CD14-positive monocyte (primary cell): ENCODE measurements around the gene PDILT. TPM values are rescaled to one million over a fixed set of nuclear protein-coding genes. Genes with fewer than 3 reads are reported as not detected.

ENCODE experiments used
- DNase-seq, 3 donors: peaks; one replicate each; pipeline ENCODE4 v3.0.0-alpha.2; 2011 to 2022
- H2AFZ ChIP-seq: 2 replicates; pipeline ENCODE4 v1.6.0; 2012; ENCODE audit warnings: mild to moderate bottlenecking, low read depth, low read length, inconsistent platforms; ENCODE audit not compliant: insufficient read depth, poor library complexity, severe bottlenecking
- H3K27ac ChIP-seq, 2 donors: 1 replicate in 1 of 2; 2 replicates in 1 of 2; pipeline ENCODE4 v1.5.1; 2012 to 2013; ENCODE audit warnings: low read length in 2 of 2, control low read depth in 1 of 2, inconsistent platforms in 1 of 2, low read depth in 1 of 2, mild to moderate bottlenecking in 1 of 2
- H3K27me3 ChIP-seq, 2 donors: one replicate each; pipeline versions ENCODE4 v1.6.0 to v1.6.1; 2011 to 2013; ENCODE audit warnings: low read length in 2 of 2; ENCODE audit not compliant: control insufficient read depth in 2 of 2, insufficient read depth in 2 of 2
- H3K36me3 ChIP-seq, 2 donors: replicated peaks in 1 of 2; 1 replicate in 1 of 2; 2 replicates in 1 of 2; pipeline versions ENCODE4 v1.5.1 to v1.6.1; 2012 to 2013; ENCODE audit warnings: low read length in 2 of 2, control low read depth in 1 of 2, inconsistent platforms in 1 of 2, mild to moderate bottlenecking in 1 of 2; ENCODE audit not compliant: insufficient read depth in 2 of 2, control insufficient read depth in 1 of 2
- H3K4me1 ChIP-seq, 2 donors: 1 replicate in 1 of 2; 2 replicates in 1 of 2; pipeline versions ENCODE4 v1.5.1 to v1.6.1; 2012 to 2013; ENCODE audit warnings: low read length in 2 of 2, control low read depth in 1 of 2, inconsistent platforms in 1 of 2, mild to moderate bottlenecking in 1 of 2, moderate library complexity in 1 of 2; ENCODE audit not compliant: insufficient read depth in 2 of 2, control insufficient read depth in 1 of 2
- H3K4me2 ChIP-seq: replicated peaks from 2 replicates; pipeline ENCODE3; 2012; ENCODE audit warnings: low read length, moderate library complexity, mild to moderate bottlenecking; ENCODE audit not compliant: poor library complexity, severe bottlenecking; ENCODE audit errors: extremely low read depth
- H3K4me3 ChIP-seq, 3 experiments: fragments of 200-600 bp in 1 of 3; sonication (generic) in 1 of 3; replicated peaks in 1 of 3; 1 replicate in 2 of 3; 2 replicates in 1 of 3; pipeline ENCODE4 v1.5.1; 2011 to 2013; ENCODE audit warnings: low read length in 3 of 3, mild to moderate bottlenecking in 3 of 3, control low read depth in 2 of 3, low read depth in 2 of 3, inconsistent platforms in 1 of 3, moderate library complexity in 1 of 3
- H3K79me2 ChIP-seq: 2 replicates; pipeline ENCODE4 v1.6.0; 2012; ENCODE audit warnings: mild to moderate bottlenecking, control low read depth, inconsistent platforms, low read length, moderate library complexity; ENCODE audit not compliant: insufficient read depth
- H3K9ac ChIP-seq: 2 replicates; pipeline ENCODE4 v1.6.0; 2017; ENCODE audit warnings: low read length, mild to moderate bottlenecking; ENCODE audit not compliant: insufficient read depth, poor library complexity, severe bottlenecking
- H3K9me3 ChIP-seq, 2 donors: replicated peaks in 1 of 2; 1 replicate in 1 of 2; 2 replicates in 1 of 2; pipeline versions ENCODE4 v1.5.1 to v1.6.1; 2012 to 2013; ENCODE audit warnings: low read length in 2 of 2, control low read depth in 1 of 2; ENCODE audit not compliant: control insufficient read depth in 1 of 2, insufficient read depth in 1 of 2
- H4K20me1 ChIP-seq: 2 replicates; pipeline ENCODE4 v1.6.0; 2012; ENCODE audit warnings: mild to moderate bottlenecking, low read length, control low read depth, moderate library complexity; ENCODE audit not compliant: insufficient read depth
- H3K27ac Mint-ChIP-seq, 7 donors: one replicate each; pipeline ENCODE4 v1.8.0; 2020; ENCODE audit warnings: mild to moderate bottlenecking in 7 of 7, mixed read lengths in 7 of 7, moderate library complexity in 6 of 7, inconsistent platforms in 2 of 7
- H3K27me3 Mint-ChIP-seq, 3 donors: one replicate each; pipeline ENCODE4 v1.8.0; 2021 to 2022; ENCODE audit warnings: low read depth in 3 of 3, mild to moderate bottlenecking in 3 of 3, mixed read lengths in 3 of 3, moderate library complexity in 3 of 3, inconsistent platforms in 1 of 3
- H3K36me3 Mint-ChIP-seq, 2 donors: one replicate each; pipeline ENCODE4 v1.8.0; 2020; ENCODE audit warnings: mixed read lengths in 2 of 2, inconsistent platforms in 1 of 2, mild to moderate bottlenecking in 1 of 2
- H3K4me1 Mint-ChIP-seq: one replicate; pipeline ENCODE4 v1.8.0; 2020; ENCODE audit warnings: mild to moderate bottlenecking, mixed read lengths
- H3K4me3 Mint-ChIP-seq, 2 donors: one replicate each; pipeline ENCODE4 v1.8.0; 2020; ENCODE audit warnings: mild to moderate bottlenecking in 2 of 2, mixed read lengths in 2 of 2, moderate library complexity in 1 of 2
- H3K9me3 Mint-ChIP-seq, 7 donors: one replicate each; pipeline ENCODE4 v1.8.0; 2020 to 2022; ENCODE audit warnings: mixed read lengths in 7 of 7, mild to moderate bottlenecking in 6 of 7, moderate library complexity in 6 of 7, inconsistent platforms in 2 of 7
- WGBS: methylation state at CpG from one replicate; pipeline ENCODE4 v1.1.5; 2013; ENCODE audit warnings: missing lambda C conversion rate; ENCODE audit not compliant: insufficient coverage; 5-methylcytosine and 5-hydroxymethylcytosine counted together
- intact Hi-C, 2 donors: fragments of 100-400 bp; cut with micrococcal nuclease; formaldehyde crosslinking; loops; one replicate each; pipeline versions ENCODE4 v1.15.0 to v1.15.1; 2023
- polyA plus RNA-seq, 3 donors: library from polyadenylated mRNA; depleted of rRNA in 1 of 3; unstranded in 2 of 3; stranded (reverse) in 1 of 3; fragments of 300-500 nt in 2 of 3; fragments of >200 nt in 1 of 3; fragmentation: Illumina TruSeq in 2 of 3; gene quantifications; 1 replicate in 2 of 3; 2 replicates in 1 of 3; pipeline ENCODE4 v1.2.3, GENCODE V29; 2012 to 2021
- TF ChIP-seq, protein P1 (sequence below): fragments of 200-600 bp; IDR thresholded peaks from one replicate; pipeline ENCODE4 v1.8.0; 2022; ENCODE audit warnings: antibody characterized with exemption, mild to moderate bottlenecking

The PDILT gene
- polyA plus RNA-seq, 3 donors = not detected

DNA sequence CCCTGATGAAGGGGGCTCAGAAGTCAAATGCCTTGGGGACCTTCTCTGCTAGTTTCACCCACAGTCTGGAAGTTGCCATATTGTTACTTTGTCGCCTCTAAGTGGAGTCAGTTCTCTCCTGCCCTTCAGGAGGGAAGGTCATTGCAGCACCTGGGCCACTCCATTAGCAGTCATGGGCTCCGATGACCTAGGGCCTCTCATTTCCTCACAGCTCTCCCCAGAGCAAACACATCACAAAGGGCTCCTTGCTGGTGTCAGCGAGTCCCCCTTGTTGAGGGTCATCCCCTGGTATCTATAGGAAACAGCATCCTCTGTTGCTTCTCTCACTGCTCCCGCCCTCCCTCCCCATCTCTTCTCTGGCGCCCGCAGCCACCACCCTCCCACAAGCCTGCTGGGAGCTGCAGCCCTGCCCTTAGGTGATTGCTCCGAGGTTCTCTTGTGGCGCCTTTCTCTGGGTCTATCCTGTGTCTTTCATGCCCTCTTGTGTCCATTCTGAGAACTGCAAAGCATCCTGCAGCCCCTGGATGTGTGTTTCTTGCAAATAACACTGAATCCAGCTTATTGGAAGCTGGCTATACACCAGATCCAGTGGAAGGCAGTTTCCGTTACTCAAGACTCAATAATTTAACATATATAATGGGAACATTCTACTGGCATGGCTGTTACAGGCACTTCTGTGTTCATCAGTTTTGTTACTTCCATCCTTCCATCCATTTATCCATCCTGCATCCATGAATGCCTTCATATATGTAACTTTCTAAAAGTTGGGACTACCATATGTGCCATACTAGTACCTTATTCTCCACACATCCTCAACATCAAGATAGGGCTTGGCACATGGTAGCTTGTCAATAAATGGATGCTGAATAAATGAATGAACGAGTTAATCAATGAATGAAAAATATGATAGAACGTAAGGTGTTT, 21.2 kb downstream of the PDILT start:
- Mint-ChIP-seq H3K36me3 (no peaks in the 10 kb centered on the region), H3K27me3 (peaks cover 9 to 29% (median 14%) of the 10 kb centered on the region in 3 donors), H3K9me3 (no peaks in the 10 kb centered on the region), H3K4me1 (no peaks in the 10 kb centered on the region), H3K4me3 (no peak overlapping the region), H3K27ac (no peak overlapping the region)
- Histone ChIP-seq H3K27ac (no peak overlapping the region), H3K27me3 (no peaks in the 10 kb centered on the region), H4K20me1 (no peaks in the 10 kb centered on the region), H3K79me2 (no peaks in the 10 kb centered on the region), H3K4me3 (no peak overlapping the region), H3K36me3 (no peaks in the 10 kb centered on the region), H2AFZ (no peak overlapping the region), H3K9me3 (no peaks in the 10 kb centered on the region), H3K4me2 (no peak overlapping the region), H3K4me1 (no peaks in the 10 kb centered on the region), H3K9ac (no peak overlapping the region)
- TF ChIP-seq, protein P1, sequence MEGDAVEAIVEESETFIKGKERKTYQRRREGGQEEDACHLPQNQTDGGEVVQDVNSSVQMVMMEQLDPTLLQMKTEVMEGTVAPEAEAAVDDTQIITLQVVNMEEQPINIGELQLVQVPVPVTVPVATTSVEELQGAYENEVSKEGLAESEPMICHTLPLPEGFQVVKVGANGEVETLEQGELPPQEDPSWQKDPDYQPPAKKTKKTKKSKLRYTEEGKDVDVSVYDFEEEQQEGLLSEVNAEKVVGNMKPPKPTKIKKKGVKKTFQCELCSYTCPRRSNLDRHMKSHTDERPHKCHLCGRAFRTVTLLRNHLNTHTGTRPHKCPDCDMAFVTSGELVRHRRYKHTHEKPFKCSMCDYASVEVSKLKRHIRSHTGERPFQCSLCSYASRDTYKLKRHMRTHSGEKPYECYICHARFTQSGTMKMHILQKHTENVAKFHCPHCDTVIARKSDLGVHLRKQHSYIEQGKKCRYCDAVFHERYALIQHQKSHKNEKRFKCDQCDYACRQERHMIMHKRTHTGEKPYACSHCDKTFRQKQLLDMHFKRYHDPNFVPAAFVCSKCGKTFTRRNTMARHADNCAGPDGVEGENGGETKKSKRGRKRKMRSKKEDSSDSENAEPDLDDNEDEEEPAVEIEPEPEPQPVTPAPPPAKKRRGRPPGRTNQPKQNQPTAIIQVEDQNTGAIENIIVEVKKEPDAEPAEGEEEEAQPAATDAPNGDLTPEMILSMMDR = peak; percentile 82
- WGBS = 19% methylated on average over 5 of the region's 11 CpGs
- intact Hi-C loops = loop anchor here (2.0 to 10.0 kb wide), 2 partner anchors 21 to 479 kb away; partner anchors contain the start of gene PDILT (in 1 of the 2)
- peak; percentile 6 to 32 (median 21) for DNase-seq

DNA sequence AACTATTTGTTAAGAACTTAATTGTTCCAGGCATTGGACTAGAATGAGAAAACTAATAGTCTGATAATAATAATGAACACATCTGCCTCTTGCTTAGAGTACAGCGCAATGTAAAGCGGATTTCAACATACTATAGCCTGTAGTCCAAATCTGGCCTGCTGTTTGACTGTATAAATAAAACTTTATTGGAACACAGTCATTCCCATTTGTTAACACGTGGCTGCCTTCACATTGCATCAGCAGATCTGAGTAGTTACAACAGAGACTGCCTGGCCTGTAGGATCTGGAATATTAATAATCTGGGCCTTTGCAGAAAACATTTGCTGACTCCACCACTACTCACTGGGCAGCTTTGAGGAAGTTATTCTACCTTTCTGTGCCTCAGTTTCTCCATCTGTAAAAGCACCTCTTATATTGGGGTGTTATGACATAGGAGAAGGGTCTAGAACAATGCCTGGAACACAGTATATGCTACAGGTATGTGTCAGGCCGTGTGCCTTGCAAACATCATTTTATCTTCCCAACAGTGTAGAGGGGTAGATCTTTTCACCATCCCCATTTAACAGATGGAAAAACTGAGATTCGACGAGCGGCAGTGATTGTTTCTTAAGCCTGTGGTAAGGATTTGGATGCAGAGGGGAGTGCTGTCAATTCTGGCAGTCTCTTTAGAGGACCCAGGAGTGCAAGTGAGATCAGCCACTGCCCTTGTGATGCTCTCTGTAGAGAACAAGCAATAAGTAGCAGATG, 22.2 kb downstream of the PDILT start:
- H3K27me3 Mint-ChIP-seq = peaks cover 7 to 24% (median 8%) of the 10 kb centered on the region in 3 donors
- Histone ChIP-seq H4K20me1 (no peaks in the 10 kb centered on the region), H3K4me2 (no peak overlapping the region), H3K4me1 (no peaks in the 10 kb centered on the region), H3K9ac (no peak overlapping the region), H3K9me3 (no peaks in the 10 kb centered on the region), H3K36me3 (no peaks in the 10 kb centered on the region), H2AFZ (no peak overlapping the region), H3K4me3 (no peak overlapping the region), H3K79me2 (no peaks in the 10 kb centered on the region), H3K27me3 (no peaks in the 10 kb centered on the region), H3K27ac (no peak overlapping the region)
- H3K27ac Mint-ChIP-seq = no peak overlapping the region
- TF ChIP-seq, protein P1 = no peak
- H3K9me3 Mint-ChIP-seq = no peaks in the 10 kb centered on the region
- 83% methylated on average over 1 of the region's 7 CpGs for WGBS
- no peak for DNase-seq
- H3K4me1 Mint-ChIP-seq = no peaks in the 10 kb centered on the region
- intact Hi-C loops = loop anchor here (10.0 kb wide), 1 partner anchor 478 kb away; no protein-coding TSS in a partner anchor
- no peaks in the 10 kb centered on the region for H3K36me3 Mint-ChIP-seq
- H3K4me3 Mint-ChIP-seq = no peak overlapping the region
